AG04449 (cell line): ENCODE data around the gene RYR2.

ENCODE experiments used
- CTCF ChIA-PET: fragments of 350-600 bp; formaldehyde crosslinking; extraction: SDS; loops from one replicate; lab custom pipeline; 2021; ENCODE audit warnings: antibody characterized with exemption; lab: Yijun Ruan, JAX
- POLR2A ChIA-PET: fragments of 400-600, 350-600 bp; formaldehyde crosslinking; extraction: SDS; loops from one replicate; lab custom pipeline; 2020; ENCODE audit warnings: antibody characterized with exemption, inconsistent platforms; lab: Yijun Ruan, JAX
- DNase-seq: peaks from one replicate; pipeline ENCODE4 v3.0.0-alpha.2; 2010; ENCODE audit warnings: low read depth, low spot score
- H3K4me3 ChIP-seq: 2 replicates; pipeline ENCODE4 v1.5.1; 2011; ENCODE audit warnings: low read depth, mild to moderate bottlenecking, control low read depth, low read length
- TF ChIP-seq, protein P1 (sequence below): IDR thresholded peaks from one replicate; pipeline ENCODE4 v1.5.1; 2011; ENCODE audit warnings: mild to moderate bottlenecking, moderate library complexity, low read length, control low read depth, inconsistent platforms; ENCODE audit not compliant: insufficient read depth; ENCODE audit errors: missing control alignments

RYR2 gene

DNA sequence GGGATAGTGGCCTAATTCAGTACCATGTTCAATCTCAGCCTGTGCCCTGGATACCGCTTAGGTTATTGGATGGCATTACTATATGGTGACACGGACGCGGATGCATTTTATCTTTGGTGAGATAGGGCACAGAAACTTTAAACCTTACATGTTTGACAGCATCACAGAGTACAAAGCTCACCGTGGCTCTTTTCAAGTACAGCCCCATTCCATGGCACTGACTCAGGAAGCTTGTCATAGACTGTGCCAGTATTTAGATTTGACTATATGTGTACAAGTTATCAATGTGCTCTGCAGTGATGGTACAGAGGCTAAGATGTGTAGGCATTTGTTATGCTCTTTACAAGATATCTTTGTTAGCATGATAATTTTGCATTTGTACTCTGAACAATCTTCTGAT is 169.0 kb downstream of the RYR2 start:
- ChIA-PET POLR2A (no interaction called here), CTCF (no interaction called here)
- DNase-seq: no peak
- TF ChIP-seq, protein P1, sequence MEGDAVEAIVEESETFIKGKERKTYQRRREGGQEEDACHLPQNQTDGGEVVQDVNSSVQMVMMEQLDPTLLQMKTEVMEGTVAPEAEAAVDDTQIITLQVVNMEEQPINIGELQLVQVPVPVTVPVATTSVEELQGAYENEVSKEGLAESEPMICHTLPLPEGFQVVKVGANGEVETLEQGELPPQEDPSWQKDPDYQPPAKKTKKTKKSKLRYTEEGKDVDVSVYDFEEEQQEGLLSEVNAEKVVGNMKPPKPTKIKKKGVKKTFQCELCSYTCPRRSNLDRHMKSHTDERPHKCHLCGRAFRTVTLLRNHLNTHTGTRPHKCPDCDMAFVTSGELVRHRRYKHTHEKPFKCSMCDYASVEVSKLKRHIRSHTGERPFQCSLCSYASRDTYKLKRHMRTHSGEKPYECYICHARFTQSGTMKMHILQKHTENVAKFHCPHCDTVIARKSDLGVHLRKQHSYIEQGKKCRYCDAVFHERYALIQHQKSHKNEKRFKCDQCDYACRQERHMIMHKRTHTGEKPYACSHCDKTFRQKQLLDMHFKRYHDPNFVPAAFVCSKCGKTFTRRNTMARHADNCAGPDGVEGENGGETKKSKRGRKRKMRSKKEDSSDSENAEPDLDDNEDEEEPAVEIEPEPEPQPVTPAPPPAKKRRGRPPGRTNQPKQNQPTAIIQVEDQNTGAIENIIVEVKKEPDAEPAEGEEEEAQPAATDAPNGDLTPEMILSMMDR: no peak
- H3K4me3 ChIP-seq: no peak overlapping the region

GRCh38 chr1:237211540-237211939 is 169.6 kb downstream of the RYR2 start:
- ChIA-PET CTCF (no interaction called here), POLR2A (no interaction called here)
- no peak overlapping the region for H3K4me3 ChIP-seq
- DNase-seq: no peak
- TF ChIP-seq, protein P1: no peak

GRCh38 chr1:237219751-237220642 is 178.0 kb downstream of the RYR2 start:
- H3K4me3 ChIP-seq: no peak overlapping the region
- POLR2A ChIA-PET: no interaction called here
- no peak for DNase-seq
- TF ChIP-seq, protein P1: no peak
- CTCF ChIA-PET: no interaction called here

DNA sequence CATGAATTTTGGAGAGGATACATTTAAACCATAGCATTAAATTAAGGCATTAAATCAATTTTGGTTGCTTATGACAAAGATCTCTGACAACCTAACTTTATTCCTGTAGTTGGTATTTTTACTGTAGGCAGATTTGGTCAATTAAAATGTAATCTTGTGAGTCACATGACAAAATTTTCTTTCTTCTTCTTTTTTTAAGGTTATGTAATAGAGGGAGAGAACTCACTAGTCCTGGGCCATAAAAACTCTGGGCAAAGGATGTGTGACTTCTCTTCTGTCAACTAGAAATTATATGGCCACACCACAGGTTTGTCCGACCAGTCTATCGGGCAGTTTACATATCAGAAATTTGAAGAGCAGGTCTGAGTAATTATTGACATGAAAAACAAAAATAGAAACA is 181.4 kb downstream of the RYR2 start:
- CTCF ChIA-PET: no interaction called here
- POLR2A ChIA-PET: no interaction called here
- no peak overlapping the region for H3K4me3 ChIP-seq
- TF ChIP-seq, protein P1: no peak
- DNase-seq: no peak

- CTCF ChIA-PET: no interaction called here
- POLR2A ChIA-PET: no interaction called here
Observed at GRCh38 chr1:237226177-237226944, 184.4 kb downstream of the RYR2 start.

More at GRCh38 chr1:237226177-237226944, 184.4 kb downstream of the RYR2 start:
- no peak for DNase-seq
- TF ChIP-seq, protein P1: no peak
- no peak overlapping the region for H3K4me3 ChIP-seq
